WTC11 (cell line): ENCODE measurements around the gene CPT1C. TPM values are rescaled to one million over a fixed set of nuclear protein-coding genes. Genes with fewer than 3 reads are reported as not detected.

Experiments used
- ATAC-seq: fragments of 200-7000 bp; cut with Tn5 transposase; 2 replicates; pipeline ENCODE4 v1.10.0; 2021; ENCODE audit warnings: mild to moderate bottlenecking, moderate library complexity
- CTCF ChIA-PET: fragments of 300-600 bp; sonication (Branson Sonifier 250); formaldehyde crosslinking; loops from one replicate; lab custom pipeline; 2021; ENCODE audit warnings: antibody characterized with exemption; lab: Charles Lee
- POLR2A ChIA-PET: fragments of 350-600 bp; sonication (Branson Sonifier 250); formaldehyde crosslinking; loops from one replicate; lab custom pipeline; 2021; ENCODE audit warnings: antibody characterized with exemption; lab: Charles Lee
- DNase-seq: peaks from one replicate; pipeline ENCODE4 v3.0.0; 2021; ENCODE audit warnings: low spot score
- H3K27ac Mint-ChIP-seq: 2 replicates; pipeline ENCODE4 v1.8.0; 2021; ENCODE audit warnings: mixed read lengths
- H3K27me3 Mint-ChIP-seq: 2 replicates; pipeline ENCODE4 v1.8.0; 2021; ENCODE audit warnings: low read depth, mild to moderate bottlenecking, moderate library complexity, mixed read lengths
- H3K36me3 Mint-ChIP-seq: 2 replicates; pipeline ENCODE4 v1.8.0; 2021; ENCODE audit warnings: mixed read lengths
- H3K4me1 Mint-ChIP-seq: 2 replicates; pipeline ENCODE4 v1.8.0; 2022; ENCODE audit warnings: mixed read lengths
- H3K4me3 Mint-ChIP-seq: 2 replicates; pipeline ENCODE4 v1.8.0; 2021; ENCODE audit warnings: mild to moderate bottlenecking, moderate library complexity, mixed read lengths
- H3K9me3 Mint-ChIP-seq: 2 replicates; pipeline ENCODE4 v1.8.0; 2021; ENCODE audit warnings: mixed read lengths
- CBFB ChIP-seq: sonication (generic); formaldehyde crosslinking; IDR thresholded peaks from 2 replicates; pipeline ENCODE4 v1.8.1; 2022; ENCODE audit warnings: mild to moderate bottlenecking, low read depth, missing genetic modification reagents
- ETV6 ChIP-seq: sonication (generic); formaldehyde crosslinking; IDR thresholded peaks from 2 replicates; pipeline ENCODE4 v1.8.1; 2022; ENCODE audit warnings: mild to moderate bottlenecking, missing genetic modification reagents
- GRHL2 ChIP-seq: fragments of 250-450 bp; sonication (Bioruptor Pico); IDR thresholded peaks from 2 replicates; pipeline ENCODE4 v1.8.0; 2022; ENCODE audit warnings: mild to moderate bottlenecking, moderate library complexity; ENCODE audit not compliant: insufficient replicate concordance, severe bottlenecking
- GTF2I ChIP-seq: fragments of 250-450 bp; sonication (Bioruptor Pico); conservative IDR thresholded peaks from 2 replicates; pipeline ENCODE4 v1.4.0; 2021; ENCODE audit warnings: mild to moderate bottlenecking
- JAZF1 ChIP-seq: fragments of 250-450 bp; sonication (Bioruptor Pico); IDR thresholded peaks from 2 replicates; pipeline ENCODE4 v1.9.0; 2021; ENCODE audit warnings: moderate library complexity, mild to moderate bottlenecking, inconsistent platforms
- JUN ChIP-seq: sonication (generic); formaldehyde crosslinking; IDR thresholded peaks from 2 replicates; pipeline ENCODE4 v1.8.0; 2023; ENCODE audit warnings: mild to moderate bottlenecking, missing genetic modification reagents
- PRRX2 ChIP-seq: fragments of 250-450 bp; sonication (Bioruptor Pico); IDR thresholded peaks from 2 replicates; pipeline ENCODE4 v1.8.0; 2021; ENCODE audit warnings: mild to moderate bottlenecking
- TCF7 ChIP-seq: sonication (generic); formaldehyde crosslinking; IDR thresholded peaks from 2 replicates; pipeline ENCODE4 v1.8.0; 2022; ENCODE audit warnings: mild to moderate bottlenecking, low read depth, missing genetic modification reagents, moderate library complexity
- ZNF121 ChIP-seq: sonication (generic); formaldehyde crosslinking; IDR thresholded peaks from 2 replicates; pipeline ENCODE4 v1.8.0; 2023; ENCODE audit warnings: missing genetic modification reagents
- ZNF219 ChIP-seq: sonication (generic); formaldehyde crosslinking; IDR thresholded peaks from 2 replicates; pipeline ENCODE4 v1.8.0; 2023; ENCODE audit warnings: missing genetic modification reagents, mild to moderate bottlenecking, borderline replicate concordance
- ZNF396 ChIP-seq: fragments of 250-450 bp; sonication (Bioruptor Pico); IDR thresholded peaks from 2 replicates; pipeline ENCODE4 v1.8.0; 2021; ENCODE audit warnings: mild to moderate bottlenecking, moderate library complexity, borderline replicate concordance
- total RNA-seq: library from RNA; stranded (reverse); gene quantifications from 3 replicates; pipeline ENCODE4 v1.2.3, GENCODE V29; 2021
- TF ChIP-seq, protein P1 (sequence below): sonication (generic); formaldehyde crosslinking; IDR thresholded peaks from 2 replicates; pipeline ENCODE4 v1.8.1; 2023; ENCODE audit warnings: mild to moderate bottlenecking, missing genetic modification reagents
- TF ChIP-seq, protein P2 (sequence below): sonication (generic); formaldehyde crosslinking; IDR thresholded peaks from 2 replicates; pipeline ENCODE4 v1.8.0; 2023; ENCODE audit warnings: missing genetic modification reagents
- TF ChIP-seq, protein P3 (sequence below): sonication (generic); formaldehyde crosslinking; IDR thresholded peaks from 2 replicates; pipeline ENCODE4 v1.8.0; 2022; ENCODE audit warnings: missing genetic modification reagents
- TF ChIP-seq, protein P4 (sequence below): sonication (generic); formaldehyde crosslinking; IDR thresholded peaks from 2 replicates; pipeline ENCODE4 v1.8.0; 2023; ENCODE audit warnings: mild to moderate bottlenecking, missing genetic modification reagents
- TF ChIP-seq, protein P5 (sequence below): sonication (generic); formaldehyde crosslinking; IDR thresholded peaks from 2 replicates; pipeline ENCODE4 v1.8.1; 2022; ENCODE audit warnings: missing genetic modification reagents, borderline replicate concordance
- TF ChIP-seq, protein P6 (sequence below): sonication (generic); formaldehyde crosslinking; IDR thresholded peaks from 2 replicates; pipeline ENCODE4 v1.8.1; 2022; ENCODE audit warnings: low read depth, missing genetic modification reagents, borderline replicate concordance

Gene CPT1C
- total RNA-seq, 1 experiment from 2014 or later: 74.6 TPM

DNA sequence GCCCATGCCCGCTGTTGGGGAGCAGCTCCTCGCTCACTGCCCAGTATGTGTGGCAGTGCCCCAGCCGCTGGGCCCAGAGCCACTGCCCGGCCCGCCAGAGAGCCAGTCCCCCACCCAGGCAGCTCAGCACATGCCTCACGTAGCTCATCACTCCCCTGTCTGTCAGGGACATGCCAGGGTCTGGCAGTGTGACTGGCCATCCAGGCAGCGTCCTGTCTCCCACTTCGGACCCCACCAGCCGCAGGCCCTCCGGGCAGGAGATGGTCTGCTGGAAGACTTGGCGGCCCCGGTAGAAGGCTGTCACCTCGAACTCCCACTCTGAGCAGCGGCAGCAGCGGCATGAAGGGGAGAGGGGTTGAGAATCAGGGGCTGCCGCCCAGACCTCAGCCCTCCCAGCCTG, 28.9 kb upstream of the CPT1C start:
- no peak for DNase-seq
- Mint-ChIP-seq H3K27ac (no peak overlapping the region), H3K27me3 (no peaks in the 10 kb centered on the region; the same call in 1 of the 2 replicates), H3K9me3 (peaks cover 7% of the 10 kb centered on the region), H3K4me1 (peaks cover 12% of the 10 kb centered on the region), H3K4me3 (no peak overlapping the region), H3K36me3 (peaks cover 50% of the 10 kb centered on the region)
- CTCF ChIA-PET: interaction anchor here (1.2 kb wide), 1 partner anchor 15 kb away, joined by 3 read pairs; the partner anchor contains the start of gene PRMT1
- ATAC-seq: no peak
- POLR2A ChIA-PET: interaction anchor here (0.8 kb wide), 1 partner anchor 20 kb away, joined by 4 read pairs; the partner anchor contains the start of gene SCAF1
- TF ChIP-seq, protein P1, sequence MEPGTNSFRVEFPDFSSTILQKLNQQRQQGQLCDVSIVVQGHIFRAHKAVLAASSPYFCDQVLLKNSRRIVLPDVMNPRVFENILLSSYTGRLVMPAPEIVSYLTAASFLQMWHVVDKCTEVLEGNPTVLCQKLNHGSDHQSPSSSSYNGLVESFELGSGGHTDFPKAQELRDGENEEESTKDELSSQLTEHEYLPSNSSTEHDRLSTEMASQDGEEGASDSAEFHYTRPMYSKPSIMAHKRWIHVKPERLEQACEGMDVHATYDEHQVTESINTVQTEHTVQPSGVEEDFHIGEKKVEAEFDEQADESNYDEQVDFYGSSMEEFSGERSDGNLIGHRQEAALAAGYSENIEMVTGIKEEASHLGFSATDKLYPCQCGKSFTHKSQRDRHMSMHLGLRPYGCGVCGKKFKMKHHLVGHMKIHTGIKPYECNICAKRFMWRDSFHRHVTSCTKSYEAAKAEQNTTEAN (CRISPR knock-in tag): no peak
- no peak for TF ChIP-seq ETV6
- TF ChIP-seq, protein P2, sequence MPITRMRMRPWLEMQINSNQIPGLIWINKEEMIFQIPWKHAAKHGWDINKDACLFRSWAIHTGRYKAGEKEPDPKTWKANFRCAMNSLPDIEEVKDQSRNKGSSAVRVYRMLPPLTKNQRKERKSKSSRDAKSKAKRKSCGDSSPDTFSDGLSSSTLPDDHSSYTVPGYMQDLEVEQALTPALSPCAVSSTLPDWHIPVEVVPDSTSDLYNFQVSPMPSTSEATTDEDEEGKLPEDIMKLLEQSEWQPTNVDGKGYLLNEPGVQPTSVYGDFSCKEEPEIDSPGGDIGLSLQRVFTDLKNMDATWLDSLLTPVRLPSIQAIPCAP (CRISPR knock-in tag): no peak
- no peak for TF ChIP-seq JUN
- no peak for TF ChIP-seq ZNF219
- TF ChIP-seq, protein P3, sequence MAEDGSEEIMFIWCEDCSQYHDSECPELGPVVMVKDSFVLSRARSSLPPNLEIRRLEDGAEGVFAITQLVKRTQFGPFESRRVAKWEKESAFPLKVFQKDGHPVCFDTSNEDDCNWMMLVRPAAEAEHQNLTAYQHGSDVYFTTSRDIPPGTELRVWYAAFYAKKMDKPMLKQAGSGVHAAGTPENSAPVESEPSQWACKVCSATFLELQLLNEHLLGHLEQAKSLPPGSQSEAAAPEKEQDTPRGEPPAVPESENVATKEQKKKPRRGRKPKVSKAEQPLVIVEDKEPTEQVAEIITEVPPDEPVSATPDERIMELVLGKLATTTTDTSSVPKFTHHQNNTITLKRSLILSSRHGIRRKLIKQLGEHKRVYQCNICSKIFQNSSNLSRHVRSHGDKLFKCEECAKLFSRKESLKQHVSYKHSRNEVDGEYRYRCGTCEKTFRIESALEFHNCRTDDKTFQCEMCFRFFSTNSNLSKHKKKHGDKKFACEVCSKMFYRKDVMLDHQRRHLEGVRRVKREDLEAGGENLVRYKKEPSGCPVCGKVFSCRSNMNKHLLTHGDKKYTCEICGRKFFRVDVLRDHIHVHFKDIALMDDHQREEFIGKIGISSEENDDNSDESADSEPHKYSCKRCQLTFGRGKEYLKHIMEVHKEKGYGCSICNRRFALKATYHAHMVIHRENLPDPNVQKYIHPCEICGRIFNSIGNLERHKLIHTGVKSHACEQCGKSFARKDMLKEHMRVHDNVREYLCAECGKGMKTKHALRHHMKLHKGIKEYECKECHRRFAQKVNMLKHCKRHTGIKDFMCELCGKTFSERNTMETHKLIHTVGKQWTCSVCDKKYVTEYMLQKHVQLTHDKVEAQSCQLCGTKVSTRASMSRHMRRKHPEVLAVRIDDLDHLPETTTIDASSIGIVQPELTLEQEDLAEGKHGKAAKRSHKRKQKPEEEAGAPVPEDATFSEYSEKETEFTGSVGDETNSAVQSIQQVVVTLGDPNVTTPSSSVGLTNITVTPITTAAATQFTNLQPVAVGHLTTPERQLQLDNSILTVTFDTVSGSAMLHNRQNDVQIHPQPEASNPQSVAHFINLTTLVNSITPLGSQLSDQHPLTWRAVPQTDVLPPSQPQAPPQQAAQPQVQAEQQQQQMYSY (CRISPR knock-in tag): no peak
- no peak for TF ChIP-seq ZNF121 (CRISPR knock-in tag)
- no peak for TF ChIP-seq ZNF396
- TF ChIP-seq CBFB: no peak
- no peak for TF ChIP-seq TCF7 (CRISPR knock-in tag)
- TF ChIP-seq, protein P4, sequence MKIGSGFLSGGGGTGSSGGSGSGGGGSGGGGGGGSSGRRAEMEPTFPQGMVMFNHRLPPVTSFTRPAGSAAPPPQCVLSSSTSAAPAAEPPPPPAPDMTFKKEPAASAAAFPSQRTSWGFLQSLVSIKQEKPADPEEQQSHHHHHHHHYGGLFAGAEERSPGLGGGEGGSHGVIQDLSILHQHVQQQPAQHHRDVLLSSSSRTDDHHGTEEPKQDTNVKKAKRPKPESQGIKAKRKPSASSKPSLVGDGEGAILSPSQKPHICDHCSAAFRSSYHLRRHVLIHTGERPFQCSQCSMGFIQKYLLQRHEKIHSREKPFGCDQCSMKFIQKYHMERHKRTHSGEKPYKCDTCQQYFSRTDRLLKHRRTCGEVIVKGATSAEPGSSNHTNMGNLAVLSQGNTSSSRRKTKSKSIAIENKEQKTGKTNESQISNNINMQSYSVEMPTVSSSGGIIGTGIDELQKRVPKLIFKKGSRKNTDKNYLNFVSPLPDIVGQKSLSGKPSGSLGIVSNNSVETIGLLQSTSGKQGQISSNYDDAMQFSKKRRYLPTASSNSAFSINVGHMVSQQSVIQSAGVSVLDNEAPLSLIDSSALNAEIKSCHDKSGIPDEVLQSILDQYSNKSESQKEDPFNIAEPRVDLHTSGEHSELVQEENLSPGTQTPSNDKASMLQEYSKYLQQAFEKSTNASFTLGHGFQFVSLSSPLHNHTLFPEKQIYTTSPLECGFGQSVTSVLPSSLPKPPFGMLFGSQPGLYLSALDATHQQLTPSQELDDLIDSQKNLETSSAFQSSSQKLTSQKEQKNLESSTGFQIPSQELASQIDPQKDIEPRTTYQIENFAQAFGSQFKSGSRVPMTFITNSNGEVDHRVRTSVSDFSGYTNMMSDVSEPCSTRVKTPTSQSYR (CRISPR knock-in tag): no peak
- no peak for TF ChIP-seq GRHL2 (CRISPR knock-in tag)
- TF ChIP-seq PRRX2 (CRISPR knock-in tag): no peak
- TF ChIP-seq, protein P5, sequence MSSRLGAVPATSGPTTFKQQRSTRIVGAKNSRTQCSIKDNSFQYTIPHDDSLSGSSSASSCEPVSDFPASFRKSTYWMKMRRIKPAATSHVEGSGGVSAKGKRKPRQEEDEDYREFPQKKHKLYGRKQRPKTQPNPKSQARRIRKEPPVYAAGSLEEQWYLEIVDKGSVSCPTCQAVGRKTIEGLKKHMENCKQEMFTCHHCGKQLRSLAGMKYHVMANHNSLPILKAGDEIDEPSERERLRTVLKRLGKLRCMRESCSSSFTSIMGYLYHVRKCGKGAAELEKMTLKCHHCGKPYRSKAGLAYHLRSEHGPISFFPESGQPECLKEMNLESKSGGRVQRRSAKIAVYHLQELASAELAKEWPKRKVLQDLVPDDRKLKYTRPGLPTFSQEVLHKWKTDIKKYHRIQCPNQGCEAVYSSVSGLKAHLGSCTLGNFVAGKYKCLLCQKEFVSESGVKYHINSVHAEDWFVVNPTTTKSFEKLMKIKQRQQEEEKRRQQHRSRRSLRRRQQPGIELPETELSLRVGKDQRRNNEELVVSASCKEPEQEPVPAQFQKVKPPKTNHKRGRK (CRISPR knock-in tag): no peak
- no peak for TF ChIP-seq JAZF1 (CRISPR knock-in tag)
- TF ChIP-seq, protein P6, sequence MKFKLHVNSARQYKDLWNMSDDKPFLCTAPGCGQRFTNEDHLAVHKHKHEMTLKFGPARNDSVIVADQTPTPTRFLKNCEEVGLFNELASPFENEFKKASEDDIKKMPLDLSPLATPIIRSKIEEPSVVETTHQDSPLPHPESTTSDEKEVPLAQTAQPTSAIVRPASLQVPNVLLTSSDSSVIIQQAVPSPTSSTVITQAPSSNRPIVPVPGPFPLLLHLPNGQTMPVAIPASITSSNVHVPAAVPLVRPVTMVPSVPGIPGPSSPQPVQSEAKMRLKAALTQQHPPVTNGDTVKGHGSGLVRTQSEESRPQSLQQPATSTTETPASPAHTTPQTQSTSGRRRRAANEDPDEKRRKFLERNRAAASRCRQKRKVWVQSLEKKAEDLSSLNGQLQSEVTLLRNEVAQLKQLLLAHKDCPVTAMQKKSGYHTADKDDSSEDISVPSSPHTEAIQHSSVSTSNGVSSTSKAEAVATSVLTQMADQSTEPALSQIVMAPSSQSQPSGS (CRISPR knock-in tag): no peak
- TF ChIP-seq GTF2I: no peak
